GM18508 (cell line): ENCODE data around the gene PCSK6.

Experiments
- ATAC-seq: cut with Tn5 transposase; IDR thresholded peaks from one replicate; pipeline ENCODE4 v1.9.1; 2021; ENCODE audit warnings: moderate number of reproducible peaks; ENCODE audit not compliant: insufficient read depth, unreplicated experiment

The PCSK6 gene

GRCh38 chr15:101273534-101273933 is 216.0 kb downstream of the PCSK6 start:
- no peak for ATAC-seq

GRCh38 chr15:101272584-101272983 is 216.9 kb downstream of the PCSK6 start:
- no peak for ATAC-seq

GRCh38 chr15:101269479-101270223 is 219.9 kb downstream of the PCSK6 start:
- no peak for ATAC-seq

- no peak for ATAC-seq
These were observed 222.0 kb downstream of the PCSK6 start for GRCh38 chr15:101267320-101268104.

- ATAC-seq = no peak
These were observed 222.7 kb downstream of the PCSK6 start for GRCh38 chr15:101266787-101267186.

GRCh38 chr15:101266034-101266433 is 223.5 kb downstream of the PCSK6 start:
- ATAC-seq = no peak

- no peak for ATAC-seq
These were observed 224.4 kb downstream of the PCSK6 start for GRCh38 chr15:101264911-101265641.

- ATAC-seq = no peak
These were observed 225.5 kb downstream of the PCSK6 start for GRCh38 chr15:101264011-101264410.

GRCh38 chr15:101262551-101262950 is 227.0 kb downstream of the PCSK6 start:
- no peak for ATAC-seq

GRCh38 chr15:101258238-101259144 is 231.0 kb downstream of the PCSK6 start:
- ATAC-seq = no peak

- no peak for ATAC-seq
These were observed 232.8 kb downstream of the PCSK6 start for GRCh38 chr15:101256757-101257156.

GRCh38 chr15:101255615-101256241 is 233.8 kb downstream of the PCSK6 start:
- no peak for ATAC-seq

GRCh38 chr15:101255051-101255395 is 234.5 kb downstream of the PCSK6 start:
- ATAC-seq = no peak

- ATAC-seq = no peak
These were observed 235.1 kb downstream of the PCSK6 start for GRCh38 chr15:101254157-101255050.
